Measurements from ENCODE around the gene RMI2. TPM values are rescaled to one million over a fixed set of nuclear protein-coding genes. Genes with fewer than 3 reads are reported as not detected.
"Not testable (repeated sequence)": the region's sequence is repeated elsewhere in the genome, so short reads cannot be mapped to it uniquely, and the experiment has no call there.

The RMI2 gene
- total RNA-seq, 1 donor from 2014 or later: 32.5 TPM

- Mint-ChIP-seq H3K27ac (no peak overlapping the region), H3K4me3 (ENCODE audit: low read depth) (no peak overlapping the region), H3K36me3 (ENCODE audit: insufficient read depth) (no peaks in the 10 kb centered on the region), H3K4me1 (ENCODE audit: low read depth) (peaks cover 3% of the 10 kb centered on the region), H3K27me3 (no peaks in the 10 kb centered on the region), H3K9me3 (ENCODE audit: low read depth) (no peaks in the 10 kb centered on the region)
- no peak for TF ChIP-seq CTCF (IDR thresholded peaks at IDR 0.05; ENCODE audit: unreplicated experiment)
- DNase-seq (ENCODE audit: low spot score, unreplicated experiment): no peak
Measured at GRCh38 chr16:11370084-11370931, 25.0 kb downstream of the RMI2 start.

- not testable (repeated sequence) for H3K27ac Mint-ChIP-seq; H3K27me3 Mint-ChIP-seq; H3K4me1 Mint-ChIP-seq (ENCODE audit: low read depth); H3K9me3 Mint-ChIP-seq (ENCODE audit: low read depth); H3K4me3 Mint-ChIP-seq (ENCODE audit: low read depth); DNase-seq (ENCODE audit: low spot score, unreplicated experiment); H3K36me3 Mint-ChIP-seq (ENCODE audit: insufficient read depth)
Measured at GRCh38 chr16:11370932-11371279, 25.6 kb downstream of the RMI2 start.

- no peak for DNase-seq (ENCODE audit: low spot score, unreplicated experiment)
- Mint-ChIP-seq H3K4me1 (ENCODE audit: low read depth) (no peaks in the 10 kb centered on the region), H3K27me3 (no peaks in the 10 kb centered on the region), H3K4me3 (ENCODE audit: low read depth) (no peak overlapping the region), H3K36me3 (ENCODE audit: insufficient read depth) (no peaks in the 10 kb centered on the region), H3K9me3 (ENCODE audit: low read depth) (no peaks in the 10 kb centered on the region), H3K27ac (peak overlapping the region; percentile 16)
- no peak for TF ChIP-seq CTCF (IDR thresholded peaks at IDR 0.05; ENCODE audit: unreplicated experiment)
Measured at GRCh38 chr16:11372073-11372828, 27.0 kb downstream of the RMI2 start.

- Mint-ChIP-seq H3K4me3 (ENCODE audit: low read depth) (no peak overlapping the region), H3K9me3 (ENCODE audit: low read depth) (no peaks in the 10 kb centered on the region), H3K27ac (no peak overlapping the region), H3K27me3 (no peaks in the 10 kb centered on the region), H3K4me1 (ENCODE audit: low read depth) (no peaks in the 10 kb centered on the region), H3K36me3 (ENCODE audit: insufficient read depth) (no peaks in the 10 kb centered on the region)
- DNase-seq (ENCODE audit: low spot score, unreplicated experiment): no peak
- TF ChIP-seq CTCF (IDR thresholded peaks at IDR 0.05; ENCODE audit: unreplicated experiment): no peak
Measured at GRCh38 chr16:11372829-11373306, 27.6 kb downstream of the RMI2 start.

- peaks cover 2% of the 10 kb centered on the region for H3K36me3 Mint-ChIP-seq (ENCODE audit: insufficient read depth)
- DNase-seq (ENCODE audit: low spot score, unreplicated experiment): no peak
- H3K9me3 Mint-ChIP-seq (ENCODE audit: low read depth): peaks cover 4% of the 10 kb centered on the region
- no peak overlapping the region for H3K27ac Mint-ChIP-seq
- no peaks in the 10 kb centered on the region for H3K4me1 Mint-ChIP-seq (ENCODE audit: low read depth)
- no peak for TF ChIP-seq CTCF (IDR thresholded peaks at IDR 0.05; ENCODE audit: unreplicated experiment)
- H3K27me3 Mint-ChIP-seq: no peaks in the 10 kb centered on the region
- no peak overlapping the region for H3K4me3 Mint-ChIP-seq (ENCODE audit: low read depth)
Measured at GRCh38 chr16:11374255-11374654, 29.0 kb downstream of the RMI2 start.

All from progenitor cell of endocrine pancreas (in vitro differentiated cells).